ENCODE data around the gene DOCK9. TPM values are rescaled to one million over a fixed set of nuclear protein-coding genes. Genes with fewer than 3 reads are reported as not detected.

Gene DOCK9
- total RNA-seq, 2 donors from 2014 or later = 58.6 to 102 TPM

- Histone ChIP-seq H3K4me1 (ENCODE audit: control insufficient read depth in 1 of 2, low read depth in 2 of 2) (no peaks in the 10 kb centered on the region), H3K27ac (no peak overlapping the region), H3K4me3 (no peak overlapping the region), H3K36me3 (no peaks in the 10 kb centered on the region), H3K9me3 (no peaks in the 10 kb centered on the region), H3K27me3 (replicated peaks; ENCODE audit: insufficient read depth) (no peaks in the 10 kb centered on the region)
- no peak for DNase-seq (ENCODE audit: low spot score)
- no peak for TF ChIP-seq CTCF (IDR thresholded peaks at IDR 0.05)
- ATAC-seq (ENCODE audit: insufficient number of reproducible peaks, low FRiP score, low read depth) = no peak
Measured at GRCh38 chr13:99015606-99016490, 38.0 kb upstream of the DOCK9 start.

GRCh38 chr13:99014522-99014921 is 36.7 kb upstream of the DOCK9 start:
- H3K36me3 ChIP-seq = no peaks in the 10 kb centered on the region
- no peak for DNase-seq (ENCODE audit: low spot score)
- no peaks in the 10 kb centered on the region for H3K27me3 ChIP-seq (replicated peaks; ENCODE audit: insufficient read depth)
- ATAC-seq (ENCODE audit: insufficient number of reproducible peaks, low FRiP score, low read depth) = no peak
- no peak overlapping the region for H3K27ac ChIP-seq
- no peaks in the 10 kb centered on the region for H3K9me3 ChIP-seq
- no peak overlapping the region for H3K4me3 ChIP-seq
- TF ChIP-seq CTCF (IDR thresholded peaks at IDR 0.05) = no peak
- H3K4me1 ChIP-seq (ENCODE audit: control insufficient read depth in 1 of 2, low read depth in 2 of 2) = no peaks in the 10 kb centered on the region

GRCh38 chr13:99013951-99014350 is 36.1 kb upstream of the DOCK9 start:
- no peak overlapping the region for H3K4me3 ChIP-seq
- no peak for TF ChIP-seq CTCF (IDR thresholded peaks at IDR 0.05)
- no peaks in the 10 kb centered on the region for H3K36me3 ChIP-seq
- no peak overlapping the region for H3K27ac ChIP-seq
- H3K27me3 ChIP-seq (replicated peaks; ENCODE audit: insufficient read depth) = no peaks in the 10 kb centered on the region
- H3K4me1 ChIP-seq (ENCODE audit: control insufficient read depth in 1 of 2, low read depth in 2 of 2) = no peaks in the 10 kb centered on the region
- H3K9me3 ChIP-seq = no peaks in the 10 kb centered on the region
- DNase-seq (ENCODE audit: low spot score) (no peak), ATAC-seq (ENCODE audit: insufficient number of reproducible peaks, low FRiP score, low read depth) (no peak)

GRCh38 chr13:99012539-99012938 is 34.7 kb upstream of the DOCK9 start:
- Histone ChIP-seq H3K36me3 (no peaks in the 10 kb centered on the region), H3K27ac (no peak overlapping the region), H3K9me3 (no peaks in the 10 kb centered on the region), H3K4me1 (ENCODE audit: control insufficient read depth in 1 of 2, low read depth in 2 of 2) (peaks cover 3 to 5% of the 10 kb centered on the region in 2 donors), H3K27me3 (replicated peaks; ENCODE audit: insufficient read depth) (no peaks in the 10 kb centered on the region), H3K4me3 (no peak overlapping the region)
- ATAC-seq (ENCODE audit: insufficient number of reproducible peaks, low FRiP score, low read depth) = no peak
- TF ChIP-seq CTCF (IDR thresholded peaks at IDR 0.05) = no peak
- no peak for DNase-seq (ENCODE audit: low spot score)

GRCh38 chr13:99009987-99010551 is 32.2 kb upstream of the DOCK9 start:
- Histone ChIP-seq H3K4me1 (ENCODE audit: control insufficient read depth in 1 of 2, low read depth in 2 of 2) (peaks cover 5 to 6% of the 10 kb centered on the region in 2 donors), H3K9me3 (no peaks in the 10 kb centered on the region), H3K4me3 (no peak overlapping the region), H3K36me3 (no peaks in the 10 kb centered on the region), H3K27me3 (replicated peaks; ENCODE audit: insufficient read depth) (no peaks in the 10 kb centered on the region), H3K27ac (no peak overlapping the region)
- DNase-seq (ENCODE audit: low spot score) = no peak
- no peak for ATAC-seq (ENCODE audit: insufficient number of reproducible peaks, low FRiP score, low read depth)
- TF ChIP-seq CTCF (IDR thresholded peaks at IDR 0.05) = no peak
